H1 (cell line): ENCODE data around the gene PTPRD. TPM values are rescaled to one million over a fixed set of nuclear protein-coding genes. Genes with fewer than 3 reads are reported as not detected.

ENCODE experiments used
- ATF2 ChIP-seq: IDR thresholded peaks from 2 replicates; pipeline ENCODE4 v1.6.1; 2012; ENCODE audit warnings: low read length, inconsistent platforms
- BRCA1 ChIP-seq: IDR thresholded peaks from 2 replicates; pipeline ENCODE4 v1.6.1; 2012; ENCODE audit warnings: low read depth, low read length, improper control_type of control experiment
- CHD7 ChIP-seq: fragments of 300-600 bp; sonication (generic); IDR thresholded peaks from 2 replicates; pipeline ENCODE4 v1.7.1; 2012; ENCODE audit warnings: low read length, moderate library complexity, mild to moderate bottlenecking, inconsistent platforms; ENCODE audit not compliant: insufficient replicate concordance
- JUND ChIP-seq: IDR thresholded peaks from 2 replicates; pipeline ENCODE4 v1.6.1; 2011; ENCODE audit warnings: mild to moderate bottlenecking, improper control_type of control experiment, low read length
- MAFK ChIP-seq: IDR thresholded peaks from 2 replicates; pipeline ENCODE4 v1.6.1; 2012; ENCODE audit warnings: low read depth, mild to moderate bottlenecking, improper control_type of control experiment, low read length
- RNF2 ChIP-seq: fragments of 200-900, 300-1000 bp; sonication (generic); IDR thresholded peaks from 2 replicates; pipeline ENCODE4 v1.7.1; 2016; ENCODE audit warnings: borderline replicate concordance, low read depth, mild to moderate bottlenecking, antibody characterized with exemption, low read length; ENCODE audit not compliant: poor library complexity, severe bottlenecking; ENCODE audit errors: missing control alignments
- RXRA ChIP-seq: IDR thresholded peaks from 2 replicates; pipeline ENCODE4 v1.6.1; 2011; ENCODE audit warnings: low read depth, mild to moderate bottlenecking, low read length, moderate library complexity; ENCODE audit not compliant: insufficient read depth
- SAP30 ChIP-seq: fragments of 300-600 bp; sonication (generic); IDR thresholded peaks from 2 replicates; pipeline ENCODE4 v1.7.1; 2012; ENCODE audit warnings: low read length, moderate library complexity, mild to moderate bottlenecking, inconsistent platforms; ENCODE audit not compliant: insufficient read depth, insufficient replicate concordance
- SIRT6 ChIP-seq: IDR thresholded peaks from one replicate; pipeline ENCODE4 v1.7.1; 2012; ENCODE audit warnings: low read length, inconsistent platforms
- polyA plus RNA-seq, 7 experiments: library from polyadenylated mRNA; depleted of rRNA in 3 of 7; stranded (reverse) in 5 of 7; unstranded in 2 of 7; fragments of >200 nt in 5 of 7; fragments of 200-250 nt in 2 of 7; gene quantifications; 1 replicate in 5 of 7; 2 replicates in 1 of 7; 4 replicates in 1 of 7; pipeline versions ENCODE4 v1.2.1 to v1.2.3, GENCODE V29; 2011 to 2013; ENCODE audit warnings: missing spikeins in 2 of 7, mixed read lengths in 2 of 7
- total RNA-seq: library from RNA; stranded (reverse); fragmentation: NEBNext Ultra II Directional; extraction: Animal tissue kit (Norgen Biotek cat#: 25700); gene quantifications from 2 replicates; pipeline ENCODE4 v1.2.1, GENCODE V29; 2021

Gene PTPRD
- total and polyA plus RNA-seq, 2 of the 8 experiments (the other 6 are each of a cell fraction or from before 2014, with no cell fraction given) = 17.2 to 77.0 TPM

GRCh38 chr9:10007356-10007755 lies 605.4 kb downstream of the PTPRD start (continued):
- TF ChIP-seq CHD7 = no peak
- TF ChIP-seq SIRT6 = no peak
- no peak for TF ChIP-seq SAP30
- TF ChIP-seq ATF2 = no peak
- no peak for TF ChIP-seq JUND
- no peak for TF ChIP-seq RNF2
- no peak for TF ChIP-seq BRCA1
- TF ChIP-seq MAFK = no peak
- no peak for TF ChIP-seq RXRA
